ENCODE results near the gene SLC9A6. TPM values are rescaled to one million over a fixed set of nuclear protein-coding genes. Genes with fewer than 3 reads are reported as not detected.

Gene SLC9A6
- total and polyA plus RNA-seq, 2 donors, result 7.7 to 12.6 TPM

GRCh38 chrX:135981010-135981409 is 4.2 kb upstream of the SLC9A6 start:
- H3K4me3 ChIP-seq (ENCODE audit: low read length in 2 of 2), result no peak overlapping the region
- 89% methylated on average over 5 of the region's 5 CpGs for whole genome bisulfite sequencing

DNA sequence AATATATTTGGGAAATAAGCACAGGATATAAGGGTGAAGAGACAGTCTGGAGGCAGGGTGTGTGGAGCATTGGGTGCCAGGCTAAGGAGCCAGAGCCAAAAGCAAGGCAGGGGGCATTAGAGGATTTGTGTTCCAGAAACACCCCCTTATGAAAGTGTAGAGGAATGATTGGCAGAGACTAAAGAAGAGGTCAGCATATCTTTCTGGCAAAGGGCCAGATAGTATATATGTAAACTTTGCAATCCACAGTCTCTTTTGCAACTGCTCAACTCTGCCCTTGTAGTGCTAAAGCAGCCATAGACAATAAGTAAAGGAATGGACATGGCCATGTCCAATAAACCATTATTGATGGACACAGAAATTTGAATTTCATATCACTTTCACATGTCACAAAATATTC is 3.6 kb upstream of the SLC9A6 start:
- no peaks in the 10 kb centered on the region for H3K36me3 ChIP-seq (ENCODE audit: control insufficient read depth in 2 of 2, insufficient read depth in 2 of 2, low read length in 1 of 2)
- H3K4me1 ChIP-seq (ENCODE audit: control insufficient read depth in 2 of 2, insufficient read depth in 2 of 2, low read length in 2 of 2), result peaks cover 3 to 19% of the 10 kb centered on the region in 2 donors
- DNase-seq (ENCODE audit: low read depth in 6 of 9, low spot score in 9 of 9), result no peak
- H3K9me3 ChIP-seq (ENCODE audit: control insufficient read depth in 2 of 2, insufficient read depth in 1 of 2, low read length in 1 of 2), result no peaks in the 10 kb centered on the region
- H3K27me3 ChIP-seq (ENCODE audit: control insufficient read depth in 2 of 2, insufficient read depth in 1 of 2, low read length in 1 of 2), result no peaks in the 10 kb centered on the region
- no peak overlapping the region for H3K4me3 ChIP-seq (ENCODE audit: low read length in 2 of 2)
- H3K27ac ChIP-seq (ENCODE audit: low read depth in 1 of 2, low read length in 1 of 2), result no peak overlapping the region

More at GRCh38 chrX:135981010-135981409, 4.2 kb upstream of the SLC9A6 start:
- no peaks in the 10 kb centered on the region for H3K36me3 ChIP-seq (ENCODE audit: control insufficient read depth in 2 of 2, insufficient read depth in 2 of 2, low read length in 1 of 2)
- H3K27me3 ChIP-seq (ENCODE audit: control insufficient read depth in 2 of 2, insufficient read depth in 1 of 2, low read length in 1 of 2), result no peaks in the 10 kb centered on the region
- no peak overlapping the region for H3K27ac ChIP-seq (ENCODE audit: low read depth in 1 of 2, low read length in 1 of 2)
- peaks cover 3 to 17% of the 10 kb centered on the region in 2 donors for H3K4me1 ChIP-seq (ENCODE audit: control insufficient read depth in 2 of 2, insufficient read depth in 2 of 2, low read length in 2 of 2)
- no peak for DNase-seq (ENCODE audit: low read depth in 6 of 9, low spot score in 9 of 9)
- H3K9me3 ChIP-seq (ENCODE audit: control insufficient read depth in 2 of 2, insufficient read depth in 1 of 2, low read length in 1 of 2), result no peaks in the 10 kb centered on the region

- H3K9me3 ChIP-seq (ENCODE audit: control insufficient read depth in 2 of 2, insufficient read depth in 1 of 2, low read length in 1 of 2), result no peaks in the 10 kb centered on the region
- no peaks in the 10 kb centered on the region for H3K36me3 ChIP-seq (ENCODE audit: control insufficient read depth in 2 of 2, insufficient read depth in 2 of 2, low read length in 1 of 2)
- H3K27ac ChIP-seq (ENCODE audit: low read depth in 1 of 2, low read length in 1 of 2), result no peak overlapping the region
- H3K4me1 ChIP-seq (ENCODE audit: control insufficient read depth in 2 of 2, insufficient read depth in 2 of 2, low read length in 2 of 2), result peaks cover 3 to 19% of the 10 kb centered on the region in 2 donors
- no peaks in the 10 kb centered on the region for H3K27me3 ChIP-seq (ENCODE audit: control insufficient read depth in 2 of 2, insufficient read depth in 1 of 2, low read length in 1 of 2)
- DNase-seq (ENCODE audit: low read depth in 6 of 9, low spot score in 9 of 9), result no peak
- no peak overlapping the region for H3K4me3 ChIP-seq (ENCODE audit: low read length in 2 of 2)
- WGBS, result 100% methylated on average over 1 of the region's 1 CpG
These were observed 2.4 kb upstream of the SLC9A6 start for GRCh38 chrX:135982860-135983259.

GRCh38 chrX:135984256-135984655 is 979 bp upstream of the SLC9A6 start:
- Histone ChIP-seq H3K27ac (ENCODE audit: low read depth in 1 of 2, low read length in 1 of 2) (no peak overlapping the region), H3K4me1 (ENCODE audit: control insufficient read depth in 2 of 2, insufficient read depth in 2 of 2, low read length in 2 of 2) (peaks cover 3 to 19% of the 10 kb centered on the region in 2 donors), H3K27me3 (ENCODE audit: control insufficient read depth in 2 of 2, insufficient read depth in 1 of 2, low read length in 1 of 2) (no peaks in the 10 kb centered on the region), H3K36me3 (ENCODE audit: control insufficient read depth in 2 of 2, insufficient read depth in 2 of 2, low read length in 1 of 2) (no peaks in the 10 kb centered on the region), H3K9me3 (ENCODE audit: control insufficient read depth in 2 of 2, insufficient read depth in 1 of 2, low read length in 1 of 2) (no peaks in the 10 kb centered on the region), H3K4me3 (ENCODE audit: low read length in 2 of 2) (peak overlapping the region in 1 of 2 donors; percentile 78)
- WGBS, result 51% methylated on average over 2 of the region's 2 CpGs
- no peak for DNase-seq (ENCODE audit: low read depth in 6 of 9, low spot score in 9 of 9)

- no peak for DNase-seq (ENCODE audit: low read depth in 6 of 9, low spot score in 9 of 9)
- Histone ChIP-seq H3K4me3 (ENCODE audit: low read length in 2 of 2) (peak overlapping the region; percentile 50 to 78), H3K36me3 (ENCODE audit: control insufficient read depth in 2 of 2, insufficient read depth in 2 of 2, low read length in 1 of 2) (no peaks in the 10 kb centered on the region), H3K9me3 (ENCODE audit: control insufficient read depth in 2 of 2, insufficient read depth in 1 of 2, low read length in 1 of 2) (no peaks in the 10 kb centered on the region), H3K4me1 (ENCODE audit: control insufficient read depth in 2 of 2, insufficient read depth in 2 of 2, low read length in 2 of 2) (peaks cover 3 to 19% of the 10 kb centered on the region in 2 donors), H3K27ac (ENCODE audit: low read depth in 1 of 2, low read length in 1 of 2) (peak overlapping the region in 1 of 2 donors; percentile 89), H3K27me3 (ENCODE audit: control insufficient read depth in 2 of 2, insufficient read depth in 1 of 2, low read length in 1 of 2) (no peaks in the 10 kb centered on the region)
- WGBS, result 20% methylated on average over 7 of the region's 7 CpGs
These were observed 461 bp upstream of the SLC9A6 start for GRCh38 chrX:135984791-135985156.

GRCh38 chrX:135985973-135986310 is 707 bp downstream of the SLC9A6 start:
- H3K27ac ChIP-seq (ENCODE audit: low read depth in 1 of 2, low read length in 1 of 2), result peak overlapping the region in 1 of 2 donors; percentile 85
- under 1% methylated on average over 15 of the region's 15 CpGs for whole genome bisulfite sequencing
- peaks cover 3 to 19% of the 10 kb centered on the region in 2 donors for H3K4me1 ChIP-seq (ENCODE audit: control insufficient read depth in 2 of 2, insufficient read depth in 2 of 2, low read length in 2 of 2)
- H3K36me3 ChIP-seq (ENCODE audit: control insufficient read depth in 2 of 2, insufficient read depth in 2 of 2, low read length in 1 of 2), result no peaks in the 10 kb centered on the region
- no peaks in the 10 kb centered on the region for H3K9me3 ChIP-seq (ENCODE audit: control insufficient read depth in 2 of 2, insufficient read depth in 1 of 2, low read length in 1 of 2)
- H3K4me3 ChIP-seq (ENCODE audit: low read length in 2 of 2), result peak overlapping the region; percentile 75 to 78
- H3K27me3 ChIP-seq (ENCODE audit: control insufficient read depth in 2 of 2, insufficient read depth in 1 of 2, low read length in 1 of 2), result no peaks in the 10 kb centered on the region
- no peak for DNase-seq (ENCODE audit: low read depth in 6 of 9, low spot score in 9 of 9)

GRCh38 chrX:135988245-135988644 is 3.0 kb downstream of the SLC9A6 start:
- peaks cover 2 to 16% of the 10 kb centered on the region in 2 donors for H3K4me1 ChIP-seq (ENCODE audit: control insufficient read depth in 2 of 2, insufficient read depth in 2 of 2, low read length in 2 of 2)
- no peaks in the 10 kb centered on the region for H3K36me3 ChIP-seq (ENCODE audit: control insufficient read depth in 2 of 2, insufficient read depth in 2 of 2, low read length in 1 of 2)
- H3K9me3 ChIP-seq (ENCODE audit: control insufficient read depth in 2 of 2, insufficient read depth in 1 of 2, low read length in 1 of 2), result no peaks in the 10 kb centered on the region
- 98% methylated on average over 4 of the region's 4 CpGs for WGBS
- no peak overlapping the region for H3K27ac ChIP-seq (ENCODE audit: low read depth in 1 of 2, low read length in 1 of 2)
- no peaks in the 10 kb centered on the region for H3K27me3 ChIP-seq (ENCODE audit: control insufficient read depth in 2 of 2, insufficient read depth in 1 of 2, low read length in 1 of 2)
- no peak for DNase-seq (ENCODE audit: low read depth in 6 of 9, low spot score in 9 of 9)
- no peak overlapping the region for H3K4me3 ChIP-seq (ENCODE audit: low read length in 2 of 2)

- WGBS, result 97% methylated on average over 4 of the region's 4 CpGs
- no peak for DNase-seq (ENCODE audit: low read depth in 6 of 9, low spot score in 9 of 9)
- Histone ChIP-seq H3K9me3 (ENCODE audit: control insufficient read depth in 2 of 2, insufficient read depth in 1 of 2, low read length in 1 of 2) (no peaks in the 10 kb centered on the region), H3K27ac (ENCODE audit: low read depth in 1 of 2, low read length in 1 of 2) (no peak overlapping the region), H3K27me3 (ENCODE audit: control insufficient read depth in 2 of 2, insufficient read depth in 1 of 2, low read length in 1 of 2) (no peaks in the 10 kb centered on the region), H3K36me3 (ENCODE audit: control insufficient read depth in 2 of 2, insufficient read depth in 2 of 2, low read length in 1 of 2) (peaks cover 4 to 22% of the 10 kb centered on the region in 2 donors), H3K4me3 (ENCODE audit: low read length in 2 of 2) (no peak overlapping the region), H3K4me1 (ENCODE audit: control insufficient read depth in 2 of 2, insufficient read depth in 2 of 2, low read length in 2 of 2) (no peaks in the 10 kb centered on the region)
These were observed 29.8 kb downstream of the SLC9A6 start for GRCh38 chrX:136015016-136015415.

GRCh38 chrX:136016881-136017280 is 31.6 kb downstream of the SLC9A6 start:
- Histone ChIP-seq H3K27me3 (ENCODE audit: control insufficient read depth in 2 of 2, insufficient read depth in 1 of 2, low read length in 1 of 2) (no peaks in the 10 kb centered on the region), H3K4me3 (ENCODE audit: low read length in 2 of 2) (no peak overlapping the region), H3K4me1 (ENCODE audit: control insufficient read depth in 2 of 2, insufficient read depth in 2 of 2, low read length in 2 of 2) (no peaks in the 10 kb centered on the region), H3K36me3 (ENCODE audit: control insufficient read depth in 2 of 2, insufficient read depth in 2 of 2, low read length in 1 of 2) (peaks cover 7 to 19% of the 10 kb centered on the region in 2 donors), H3K27ac (ENCODE audit: low read depth in 1 of 2, low read length in 1 of 2) (no peak overlapping the region), H3K9me3 (ENCODE audit: control insufficient read depth in 2 of 2, insufficient read depth in 1 of 2, low read length in 1 of 2) (no peaks in the 10 kb centered on the region)
- WGBS, result 98% methylated on average over 2 of the region's 2 CpGs
- no peak for DNase-seq (ENCODE audit: low read depth in 6 of 9, low spot score in 9 of 9)

DNA sequence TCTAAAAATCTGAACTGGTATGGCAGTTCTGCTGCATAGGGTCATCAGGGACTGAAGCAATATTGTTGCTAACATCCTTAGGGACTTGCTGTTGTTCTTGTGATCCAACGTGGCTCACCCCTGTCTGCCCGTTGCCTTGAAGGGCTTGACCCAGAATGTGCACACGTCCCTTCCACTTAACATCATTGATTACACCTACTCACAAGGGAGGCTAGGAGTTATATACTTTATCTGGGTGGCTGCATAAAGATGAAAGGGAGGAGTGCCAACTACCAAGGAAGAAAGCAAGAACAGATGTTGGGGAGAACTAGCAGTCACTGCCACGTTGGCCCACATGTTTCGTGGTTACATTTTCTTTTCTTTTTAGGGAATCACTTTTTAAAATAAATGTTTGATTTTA is 34.0 kb downstream of the SLC9A6 start:
- Histone ChIP-seq H3K9me3 (ENCODE audit: control insufficient read depth in 2 of 2, insufficient read depth in 1 of 2, low read length in 1 of 2) (no peaks in the 10 kb centered on the region), H3K27me3 (ENCODE audit: control insufficient read depth in 2 of 2, insufficient read depth in 1 of 2, low read length in 1 of 2) (no peaks in the 10 kb centered on the region), H3K4me3 (ENCODE audit: low read length in 2 of 2) (no peak overlapping the region), H3K4me1 (ENCODE audit: control insufficient read depth in 2 of 2, insufficient read depth in 2 of 2, low read length in 2 of 2) (no peaks in the 10 kb centered on the region), H3K27ac (ENCODE audit: low read depth in 1 of 2, low read length in 1 of 2) (no peak overlapping the region), H3K36me3 (ENCODE audit: control insufficient read depth in 2 of 2, insufficient read depth in 2 of 2, low read length in 1 of 2) (peaks cover 11 to 13% of the 10 kb centered on the region in 2 donors)
- WGBS, result 78% methylated on average over 5 of the region's 5 CpGs
- no peak for DNase-seq (ENCODE audit: low read depth in 6 of 9, low spot score in 9 of 9)
